ENCODE data around the gene TOMM20. TPM values are rescaled to one million over a fixed set of nuclear protein-coding genes. Genes with fewer than 3 reads are reported as not detected.

TOMM20 gene
- total RNA-seq (2014; rRNA removed; shearing (Covaris generic)): 138 and 159 TPM in 2 replicates
- 116 and 138 TPM in 2 replicates for polyA plus RNA-seq (2016; fragmentation: Nextera tagmentation; extraction: Ambion mirVana)
- long read RNA-seq, transcript TOMM20-201 (5 exons, 3,387 nt): major isoform, 141 of 145 reads
- long read RNA-seq, partial matches to known transcripts: 0 of 145 reads
- long read RNA-seq, other reads (novel, unspliced or antisense): 4 of 145 reads

DNA sequence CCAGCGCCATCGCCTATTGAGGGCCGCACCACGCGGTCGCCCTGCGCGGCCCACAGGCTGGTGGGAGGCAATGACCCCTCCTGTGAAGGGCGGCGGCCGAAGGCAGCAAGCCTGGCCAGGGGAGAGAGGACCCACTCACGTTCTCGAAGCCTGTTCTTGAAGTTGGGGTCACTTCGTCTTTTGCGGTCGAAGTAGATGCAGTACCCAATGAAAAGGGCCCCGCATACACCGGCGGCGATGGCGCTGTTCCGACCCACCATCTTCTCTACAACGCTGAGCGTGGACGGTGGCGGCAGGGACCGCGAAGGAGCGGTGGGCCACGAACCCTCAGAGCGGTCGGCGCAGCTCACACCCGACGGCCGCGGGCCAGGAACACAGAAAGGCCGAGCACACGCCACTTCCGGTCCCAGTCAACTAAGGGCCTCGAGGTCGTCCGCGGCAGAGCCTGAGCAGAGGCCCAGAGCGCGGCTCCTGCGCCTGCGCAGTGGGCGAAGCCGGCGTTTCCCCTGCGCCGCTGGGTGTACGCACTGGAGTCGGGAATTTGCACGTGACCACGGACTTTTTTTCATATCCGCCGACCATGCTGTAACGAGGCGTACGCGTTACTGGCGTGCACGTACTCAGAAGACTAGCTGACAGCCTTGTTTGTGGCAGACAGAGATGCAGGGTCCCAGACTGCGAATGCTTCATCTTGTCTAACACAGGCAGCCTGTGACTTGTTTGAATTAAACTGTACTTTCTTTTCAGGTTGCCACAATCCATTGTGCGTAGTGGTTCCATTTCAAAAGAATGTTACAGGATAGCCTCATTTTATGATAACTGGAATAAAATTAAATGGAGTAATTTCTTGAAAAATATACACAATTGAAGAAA is at the start of gene TOMM20:
Gene TOMM20 (minus strand): TSS at position 382 of the 873 bp plus-strand sequence. CDS start 122 bp downstream, at position 260.
- ATAC-seq (peak; percentile 95), DNase-seq (ENCODE audit: low spot score) (peak; percentile 98)
- Mint-ChIP-seq H3K27me3 (ENCODE audit: insufficient read depth, low read depth, poor library complexity) (peaks cover 17% of the 10 kb centered on the region), H3K36me3 (ENCODE audit: low read depth) (peaks cover 65% of the 10 kb centered on the region), H3K9me3 (no peaks in the 10 kb centered on the region; the same call in 2 of the 3 replicates), H3K27ac (peak within 1 kb of the TSS; percentile 100), H3K4me3 (peak within 1 kb of the TSS; percentile 100), H3K4me1 (peaks cover 18% of the 10 kb centered on the region; the same call in 2 of the 3 replicates)
- H3K4me3 ChIP-seq: peak within 1 kb of the TSS; percentile 98
- peaks cover 49% of the 10 kb centered on the region for H3K79me2 ChIP-seq (replicated peaks; ENCODE audit: insufficient read depth)
- H3K27me3 ChIP-seq (ENCODE audit: insufficient read depth): no peaks in the 10 kb centered on the region
- H3K36me3 ChIP-seq (ENCODE audit: insufficient read depth): peaks cover 22% of the 10 kb centered on the region; the same call in 1 of the 2 replicates
- H2AFZ ChIP-seq: peak within 1 kb of the TSS; percentile 7; the same call in 1 of the 2 replicates
- H3F3A ChIP-seq (replicated peaks; ENCODE audit: low read depth): 0 out of 2 replicates have a peak, but pooled peaks cover 6% of the 10 kb centered on the region
- H3K4me1 ChIP-seq (ENCODE audit: insufficient read depth): peaks cover 24% of the 10 kb centered on the region
- H3K9me2 ChIP-seq (ENCODE audit: insufficient read depth): no peaks in the 10 kb centered on the region
- H3K27ac ChIP-seq (ENCODE audit: low read depth): peak within 1 kb of the TSS; percentile 96
- peaks cover 40% of the 10 kb centered on the region for H4K20me1 ChIP-seq (replicated peaks; ENCODE audit: insufficient read depth)
- peak within 1 kb of the TSS; percentile 97 for H3K4me2 ChIP-seq
- no peak for TF ChIP-seq EZH2 (IDR thresholded peaks at IDR 0.05; ENCODE audit: low read depth, unreplicated experiment)
- no peak for TF ChIP-seq ZNF331 (CRISPR knock-in tag; IDR thresholded peaks at IDR 0.05; ENCODE audit: low read depth)
- TF ChIP-seq JUNB (IDR thresholded peaks at IDR 0.05; ENCODE audit: unreplicated experiment): no peak
- peak; percentile 72 for TF ChIP-seq ETS1 (IDR thresholded peaks at IDR 0.05)
- TF ChIP-seq STAT1 (IDR thresholded peaks at IDR 0.05; ENCODE audit: unreplicated experiment): no peak
- no peak for TF ChIP-seq ZNF114 (CRISPR knock-in tag; IDR thresholded peaks at IDR 0.05)
- TF ChIP-seq CREB1 (CRISPR knock-in tag; IDR thresholded peaks at IDR 0.05; ENCODE audit: low read depth): peak; percentile 85
- no peak for TF ChIP-seq ZNF462 (CRISPR knock-in tag; IDR thresholded peaks at IDR 0.05)
- no peak for TF ChIP-seq EZH2phosphoT487 (IDR thresholded peaks at IDR 0.05; ENCODE audit: unreplicated experiment)
- no peak for TF ChIP-seq NANOG (IDR thresholded peaks at IDR 0.05; ENCODE audit: borderline replicate concordance)
- TF ChIP-seq REST (IDR thresholded peaks at IDR 0.05; ENCODE audit: unreplicated experiment): no peak
- TF ChIP-seq, protein P1, sequence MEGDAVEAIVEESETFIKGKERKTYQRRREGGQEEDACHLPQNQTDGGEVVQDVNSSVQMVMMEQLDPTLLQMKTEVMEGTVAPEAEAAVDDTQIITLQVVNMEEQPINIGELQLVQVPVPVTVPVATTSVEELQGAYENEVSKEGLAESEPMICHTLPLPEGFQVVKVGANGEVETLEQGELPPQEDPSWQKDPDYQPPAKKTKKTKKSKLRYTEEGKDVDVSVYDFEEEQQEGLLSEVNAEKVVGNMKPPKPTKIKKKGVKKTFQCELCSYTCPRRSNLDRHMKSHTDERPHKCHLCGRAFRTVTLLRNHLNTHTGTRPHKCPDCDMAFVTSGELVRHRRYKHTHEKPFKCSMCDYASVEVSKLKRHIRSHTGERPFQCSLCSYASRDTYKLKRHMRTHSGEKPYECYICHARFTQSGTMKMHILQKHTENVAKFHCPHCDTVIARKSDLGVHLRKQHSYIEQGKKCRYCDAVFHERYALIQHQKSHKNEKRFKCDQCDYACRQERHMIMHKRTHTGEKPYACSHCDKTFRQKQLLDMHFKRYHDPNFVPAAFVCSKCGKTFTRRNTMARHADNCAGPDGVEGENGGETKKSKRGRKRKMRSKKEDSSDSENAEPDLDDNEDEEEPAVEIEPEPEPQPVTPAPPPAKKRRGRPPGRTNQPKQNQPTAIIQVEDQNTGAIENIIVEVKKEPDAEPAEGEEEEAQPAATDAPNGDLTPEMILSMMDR (conservative IDR thresholded peaks at IDR 0.05; ENCODE audit: low read depth in 2 of 2): 0 out of 4 replicates have a peak, but pooled peaks of 1 of the 2 experiments have one; percentile 0
